Activated T-helper 1 cell treated with anti-CD3 and anti-CD28 coated beads, Interleukin-12 subunit alpha, Interleukin-12 subunit beta, Interleukin-2, Interleukin-4 antibody, amounts not matched to agents 30 ng/mL and 10 ng/mL and 1 ng/mL, durations not matched to agents 14 hours and 24 hours and 36 hours (primary cell): ENCODE data around the gene POC1A. TPM values are rescaled to one million over a fixed set of nuclear protein-coding genes. Genes with fewer than 3 reads are reported as not detected.
"Not testable (repeated sequence)": the region's sequence is repeated elsewhere in the genome, so short reads cannot be mapped to it uniquely, and the experiment has no call there.

Source experiments
- DNase-seq: peaks from one replicate; pipeline ENCODE4 v3.0.0; 2021; ENCODE audit warnings: low spot score
- H3K27ac Mint-ChIP-seq: one replicate; pipeline ENCODE4 v1.8.0; 2021; ENCODE audit warnings: mild to moderate bottlenecking, mixed read lengths
- H3K27me3 Mint-ChIP-seq: one replicate; pipeline ENCODE4 v1.8.0; 2022; ENCODE audit warnings: mild to moderate bottlenecking, moderate library complexity, mixed read lengths; ENCODE audit not compliant: insufficient read depth
- H3K36me3 Mint-ChIP-seq: one replicate; pipeline ENCODE4 v1.8.0; 2021; ENCODE audit warnings: low read depth, mixed read lengths
- H3K4me1 Mint-ChIP-seq: one replicate; pipeline ENCODE4 v1.8.0; 2021; ENCODE audit warnings: low read depth, mixed read lengths
- H3K4me3 Mint-ChIP-seq: one replicate; pipeline ENCODE4 v1.8.0; 2021; ENCODE audit warnings: mild to moderate bottlenecking, moderate library complexity, mixed read lengths
- H3K9me3 Mint-ChIP-seq: one replicate; pipeline ENCODE4 v1.8.0; 2021; ENCODE audit warnings: mixed read lengths
- intact Hi-C: fragments of 100-400 bp; cut with micrococcal nuclease; formaldehyde crosslinking; loops from one replicate; pipeline ENCODE4 v1.15.1; 2024
- total RNA-seq: library from RNA; stranded (reverse); gene quantifications from 2 replicates; pipeline ENCODE4 v1.2.3, GENCODE V29; 2022

The POC1A gene
- total RNA-seq, 1 donor from 2014 or later = 20.3 TPM

DNA sequence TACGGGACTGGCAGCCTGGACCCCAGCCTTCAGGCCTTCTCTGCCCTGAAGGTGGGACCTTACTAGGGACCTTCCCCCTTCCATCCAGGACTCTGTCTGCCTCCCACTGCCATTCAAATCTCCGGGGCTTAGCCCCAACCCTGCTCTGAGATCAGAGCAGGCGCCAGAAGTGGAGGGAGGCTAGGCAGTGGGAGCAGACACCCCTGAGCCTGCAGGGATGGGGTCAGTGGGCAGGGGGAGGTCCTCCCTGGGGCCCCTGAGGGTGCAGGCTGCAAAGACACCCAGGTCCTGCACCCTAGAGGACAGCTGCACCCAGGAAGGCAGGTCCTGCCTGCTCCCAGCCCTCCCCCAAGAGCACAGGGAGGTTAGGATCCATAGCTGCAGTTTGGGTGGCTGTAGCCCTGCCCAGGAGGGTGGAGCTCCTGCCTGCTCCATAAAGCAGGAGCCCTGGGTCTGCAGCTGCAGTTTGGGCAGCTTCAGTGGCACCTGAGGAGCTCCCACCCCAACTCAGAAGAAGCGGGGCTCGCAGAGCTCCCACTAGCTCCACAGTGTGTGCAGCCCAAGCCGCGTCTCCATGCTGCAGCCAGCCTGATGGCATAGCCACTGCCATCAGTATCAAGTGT lies 8.1 kb upstream of the POC1A start:
- H3K4me3 Mint-ChIP-seq = no peak overlapping the region
- no peaks in the 10 kb centered on the region for H3K36me3 Mint-ChIP-seq
- H3K27ac Mint-ChIP-seq = no peak overlapping the region
- H3K4me1 Mint-ChIP-seq = peaks cover 4% of the 10 kb centered on the region
- no peaks in the 10 kb centered on the region for H3K9me3 Mint-ChIP-seq
- peaks cover 16% of the 10 kb centered on the region for H3K27me3 Mint-ChIP-seq
- intact Hi-C loops = no loop called here
- DNase-seq = no peak

DNA sequence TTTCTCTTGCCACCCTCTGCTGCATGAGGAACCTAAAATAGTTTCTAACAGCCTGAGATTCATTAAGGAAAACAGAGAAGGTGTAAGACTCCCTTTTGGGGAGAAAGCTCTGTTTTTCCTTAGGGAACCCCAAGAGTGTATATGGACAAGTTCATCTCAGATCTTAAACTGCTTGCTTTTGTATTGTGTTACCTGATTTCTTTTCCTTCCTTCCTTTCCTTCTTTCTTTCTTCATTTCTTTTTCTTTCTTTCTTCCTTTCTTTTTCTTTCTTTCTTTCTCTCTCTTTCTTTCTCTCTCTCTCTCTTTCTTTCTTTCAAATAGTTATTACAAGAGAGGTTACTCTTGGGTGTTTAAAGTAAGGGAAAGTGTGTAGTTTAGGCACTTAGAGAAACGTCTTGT lies 5.3 kb upstream of the POC1A start:
- no peak overlapping the region for H3K27ac Mint-ChIP-seq

DNA sequence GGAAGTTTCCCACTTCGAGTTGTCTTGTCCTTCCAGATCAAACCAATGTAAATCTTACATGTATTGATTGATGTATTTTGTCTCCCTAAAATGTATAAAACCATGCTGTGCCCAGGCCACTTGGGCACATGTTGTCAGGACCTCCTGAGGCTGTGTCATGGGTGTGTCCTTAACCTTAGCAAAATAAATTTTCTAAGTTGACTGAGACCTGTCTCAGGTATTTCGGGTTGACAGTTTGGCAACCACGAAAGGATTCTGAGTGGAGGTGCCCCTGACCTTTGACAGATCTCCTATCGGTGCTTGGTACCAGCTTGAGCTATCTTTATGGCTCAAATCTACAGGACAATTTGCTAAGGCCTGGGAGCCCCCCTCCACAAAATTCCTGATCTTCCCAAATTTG lies 1.7 kb upstream of the POC1A start:
- H3K27ac Mint-ChIP-seq = peak overlapping the region; percentile 47
- no peak for DNase-seq
- intact Hi-C loops = loop anchor here (2.0 kb wide), 3 partner anchors 123 to 299 kb away; partner anchors contain the start of genes NISCH, RPL29, TNNC1 and WDR82
- H3K27me3 Mint-ChIP-seq = peaks cover 9% of the 10 kb centered on the region
- no peaks in the 10 kb centered on the region for H3K9me3 Mint-ChIP-seq
- H3K4me3 Mint-ChIP-seq = peak overlapping the region; percentile 40
- H3K4me1 Mint-ChIP-seq = peaks cover 29% of the 10 kb centered on the region
- no peaks in the 10 kb centered on the region for H3K36me3 Mint-ChIP-seq

More for the DNA sequence above, 5.3 kb upstream of the POC1A start:
- no peak for DNase-seq
- no peaks in the 10 kb centered on the region for H3K36me3 Mint-ChIP-seq
- H3K4me1 Mint-ChIP-seq = peaks cover 16% of the 10 kb centered on the region
- no peaks in the 10 kb centered on the region for H3K9me3 Mint-ChIP-seq
- H3K4me3 Mint-ChIP-seq = no peak overlapping the region
- peaks cover 9% of the 10 kb centered on the region for H3K27me3 Mint-ChIP-seq
- intact Hi-C loops = no loop called here

DNA sequence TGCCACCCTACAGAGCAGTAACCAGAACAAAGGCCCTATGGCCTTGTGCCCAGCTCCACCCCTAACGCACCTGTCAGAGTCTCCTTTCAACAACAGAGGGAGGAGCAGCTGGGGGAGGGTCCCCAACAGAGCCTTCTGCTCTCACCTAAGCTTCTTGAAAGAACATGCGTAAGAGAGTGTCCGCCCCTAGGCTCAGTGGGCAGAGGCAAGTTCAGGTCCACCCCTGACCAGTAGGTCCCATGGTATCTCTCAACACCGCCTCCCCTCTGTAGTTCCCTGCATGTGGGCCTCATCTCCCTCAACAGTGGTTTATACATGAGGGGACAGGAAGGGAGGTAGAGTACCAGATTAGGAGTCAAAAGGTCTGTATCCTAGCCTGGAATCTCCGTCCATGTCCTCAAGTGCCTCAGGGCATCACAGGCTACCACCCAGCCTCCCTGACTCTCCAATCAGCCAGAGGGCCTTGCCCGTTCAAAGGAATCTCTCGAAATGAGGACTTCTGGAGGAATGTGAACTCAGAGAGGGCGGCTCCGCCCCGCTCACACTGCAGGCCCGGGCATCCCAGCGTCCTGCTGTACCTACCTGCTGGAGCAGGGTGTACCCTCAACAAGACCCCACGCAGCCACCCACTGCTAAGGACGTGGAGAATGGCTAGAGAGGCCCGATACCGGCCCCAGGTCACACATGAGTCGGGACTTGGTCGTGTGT lies 680 bp downstream of the POC1A start:
- peak overlapping the region; percentile 95 for H3K27ac Mint-ChIP-seq
- peaks cover 25% of the 10 kb centered on the region for H3K4me1 Mint-ChIP-seq
- no peak for DNase-seq
- intact Hi-C loops = loop anchor here (1.0 to 2.0 kb wide), 9 partner anchors 9 to 654 kb away; partner anchors contain the start of genes ALAS1, NISCH, PARP3 and RPL29
- H3K27me3 Mint-ChIP-seq = no peaks in the 10 kb centered on the region
- H3K4me3 Mint-ChIP-seq = peak overlapping the region; percentile 91
- no peaks in the 10 kb centered on the region for H3K36me3 Mint-ChIP-seq
- H3K9me3 Mint-ChIP-seq = no peaks in the 10 kb centered on the region

DNA sequence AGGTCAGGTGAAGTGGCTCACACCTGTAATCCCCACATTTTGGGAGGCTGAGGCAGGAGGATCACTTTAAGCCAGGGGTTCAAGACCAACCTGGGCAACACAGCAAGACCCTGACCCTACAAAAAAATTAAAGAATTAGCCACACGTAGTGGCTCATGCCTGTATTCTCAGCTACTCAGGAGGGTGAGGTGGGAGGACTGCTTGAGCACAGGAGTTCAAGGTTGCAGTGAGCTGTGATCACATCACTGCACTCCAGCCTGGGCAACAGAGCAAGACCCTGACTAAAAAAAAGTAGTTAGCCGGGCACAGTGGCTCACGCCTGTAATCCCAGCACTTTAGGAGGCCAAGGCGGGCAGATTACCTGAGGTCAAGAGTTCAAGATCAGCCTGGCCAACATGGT lies 2.2 kb downstream of the POC1A start:
- H3K27ac Mint-ChIP-seq, H3K27me3 Mint-ChIP-seq, H3K9me3 Mint-ChIP-seq, intact Hi-C loops, H3K36me3 Mint-ChIP-seq, DNase-seq: not testable (repeated sequence)
- H3K4me3 Mint-ChIP-seq = peak overlapping the region; percentile 19
- H3K4me1 Mint-ChIP-seq = peaks cover 25% of the 10 kb centered on the region

DNA sequence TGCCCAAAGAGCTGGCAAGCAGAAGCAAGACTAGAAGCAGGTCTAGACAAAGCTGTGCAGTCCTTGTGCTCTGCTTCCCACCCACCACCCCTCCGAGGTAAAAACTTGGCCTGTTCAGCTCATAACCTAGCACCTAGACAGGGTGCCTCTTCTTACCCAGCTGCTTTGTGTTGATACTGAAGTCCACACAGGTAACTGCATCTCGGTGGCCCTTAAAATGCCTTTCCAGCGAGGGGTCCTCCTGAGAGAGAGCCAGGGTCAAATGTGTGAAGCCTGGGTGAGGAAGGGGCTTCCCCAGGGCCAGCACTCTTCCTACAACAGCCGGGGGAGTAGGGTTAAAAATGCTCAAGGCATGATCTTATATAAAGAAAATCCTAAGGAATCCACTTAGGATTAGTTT lies 3.4 kb downstream of the POC1A start:
- Mint-ChIP-seq H3K27me3 (no peaks in the 10 kb centered on the region), H3K9me3 (no peaks in the 10 kb centered on the region), H3K27ac (no peak overlapping the region), H3K4me3 (no peak overlapping the region), H3K36me3 (peaks cover 1% of the 10 kb centered on the region), H3K4me1 (peaks cover 25% of the 10 kb centered on the region)
- DNase-seq = no peak
- intact Hi-C loops = no loop called here

DNA sequence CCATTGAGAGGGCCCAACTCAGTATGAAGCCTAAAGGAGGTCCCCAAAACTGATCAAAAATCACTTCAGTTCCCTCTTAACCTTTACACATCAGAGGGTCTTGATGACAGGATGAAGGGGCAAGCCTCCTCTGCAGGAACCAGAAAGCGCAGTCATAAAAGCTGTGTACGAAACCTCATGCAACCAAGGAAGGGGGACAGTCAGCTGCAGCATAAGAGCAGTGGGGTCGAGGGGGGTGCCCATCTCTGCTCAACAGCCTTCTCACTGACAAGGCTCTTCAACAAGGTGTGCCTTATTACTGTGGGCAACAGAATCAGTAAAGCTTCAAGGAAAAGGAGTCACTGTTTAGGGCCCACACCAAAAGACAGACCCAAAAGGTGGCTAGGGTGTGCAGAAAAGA lies 3.9 kb downstream of the POC1A start:
- peaks cover 21% of the 10 kb centered on the region for H3K4me1 Mint-ChIP-seq
- peaks cover 6% of the 10 kb centered on the region for H3K36me3 Mint-ChIP-seq
- no peak overlapping the region for H3K4me3 Mint-ChIP-seq
- intact Hi-C loops = no loop called here
- H3K27me3 Mint-ChIP-seq = no peaks in the 10 kb centered on the region
- DNase-seq = no peak
- H3K9me3 Mint-ChIP-seq = no peaks in the 10 kb centered on the region
- H3K27ac Mint-ChIP-seq = no peak overlapping the region

DNA sequence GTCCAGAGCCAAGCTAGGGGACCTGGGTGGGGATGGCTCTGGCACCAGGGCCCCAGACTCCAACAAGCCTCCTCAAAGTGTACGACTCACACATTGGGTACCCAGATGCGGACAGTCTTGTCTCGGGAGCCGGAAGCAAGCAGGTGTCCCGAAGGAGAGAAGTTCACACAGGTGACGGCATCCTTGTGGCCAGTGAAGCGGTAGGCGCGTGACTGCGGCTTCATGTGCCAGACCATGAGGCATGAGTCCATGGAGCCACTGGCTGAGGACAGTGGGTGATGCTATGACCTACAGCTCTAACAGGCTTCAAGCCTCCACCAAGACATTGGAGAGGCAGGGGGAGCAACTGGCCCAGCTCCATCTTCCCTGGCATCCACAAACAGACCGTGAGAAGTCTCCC lies 4.5 kb downstream of the POC1A start:
- no peak for DNase-seq
- no peaks in the 10 kb centered on the region for H3K9me3 Mint-ChIP-seq
- H3K4me1 Mint-ChIP-seq = peaks cover 15% of the 10 kb centered on the region
- no peak overlapping the region for H3K4me3 Mint-ChIP-seq
- intact Hi-C loops = no loop called here
- peaks cover 10% of the 10 kb centered on the region for H3K36me3 Mint-ChIP-seq
- no peaks in the 10 kb centered on the region for H3K27me3 Mint-ChIP-seq
- no peak overlapping the region for H3K27ac Mint-ChIP-seq

DNA sequence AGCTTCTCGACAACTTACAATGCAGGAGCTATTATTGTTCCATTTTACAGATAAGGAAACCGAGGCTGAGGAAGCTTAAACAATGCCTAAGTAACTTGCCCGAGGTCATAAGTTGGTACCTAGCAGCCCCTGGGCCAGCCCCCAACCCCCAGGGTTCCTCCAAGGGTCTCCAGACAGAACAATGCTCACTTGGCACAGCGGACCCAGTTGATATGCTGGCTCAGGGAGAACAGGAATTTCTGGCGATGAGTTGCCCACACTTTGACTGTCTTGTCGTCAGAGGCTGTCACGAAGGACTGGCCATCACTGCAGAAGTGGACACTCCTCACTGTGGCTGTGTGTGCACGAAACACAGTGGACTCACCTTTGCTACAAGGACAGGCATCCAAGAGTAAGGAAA lies 5.2 kb downstream of the POC1A start:
- H3K9me3 Mint-ChIP-seq = no peaks in the 10 kb centered on the region
- peaks cover 20% of the 10 kb centered on the region for H3K4me1 Mint-ChIP-seq
- no peaks in the 10 kb centered on the region for H3K27me3 Mint-ChIP-seq
- no peak overlapping the region for H3K27ac Mint-ChIP-seq
- peaks cover 10% of the 10 kb centered on the region for H3K36me3 Mint-ChIP-seq
- intact Hi-C loops = no loop called here
- DNase-seq = no peak
- no peak overlapping the region for H3K4me3 Mint-ChIP-seq

DNA sequence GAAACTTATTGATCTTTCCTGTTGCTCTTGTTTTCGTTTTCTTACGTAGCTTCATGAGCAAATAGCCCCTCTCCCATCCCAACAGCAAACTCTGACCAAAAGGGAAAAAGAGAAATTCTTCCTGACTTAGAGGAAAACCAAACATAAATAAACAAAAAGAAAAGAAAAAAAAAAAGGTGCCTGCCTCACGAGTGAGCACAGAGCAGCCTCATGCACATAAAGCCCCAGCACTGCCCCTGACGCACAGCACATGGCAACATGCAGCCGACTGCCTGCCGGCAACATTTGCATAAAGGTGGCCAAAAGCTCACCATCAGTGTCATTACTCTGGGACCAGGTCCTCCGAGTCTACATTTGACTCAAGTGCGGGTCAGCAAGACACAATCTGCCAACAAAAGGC lies 6.4 kb downstream of the POC1A start:
- Mint-ChIP-seq H3K27me3 (no peaks in the 10 kb centered on the region), H3K9me3 (no peaks in the 10 kb centered on the region), H3K4me1 (peaks cover 17% of the 10 kb centered on the region), H3K27ac (no peak overlapping the region), H3K36me3 (peaks cover 10% of the 10 kb centered on the region), H3K4me3 (no peak overlapping the region)
- DNase-seq = no peak
- intact Hi-C loops = no loop called here

DNA sequence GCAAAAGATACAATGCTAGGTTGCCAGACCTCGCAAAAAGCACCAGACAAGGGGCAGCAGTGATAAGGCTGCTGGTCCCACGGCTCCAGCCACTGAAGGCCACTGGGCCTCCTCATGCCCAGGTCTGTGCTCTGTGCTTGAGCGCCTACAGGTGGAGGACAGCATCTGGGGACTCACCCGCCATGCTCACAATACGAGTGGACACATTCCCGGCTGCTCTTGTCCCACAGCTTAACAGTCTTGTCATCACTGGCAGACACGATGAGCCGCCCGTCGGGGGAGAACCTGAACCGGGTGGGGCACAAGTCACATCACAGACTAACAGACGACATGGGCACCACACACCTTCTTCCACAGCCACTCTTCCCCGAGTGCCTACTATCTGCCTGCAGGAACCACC lies 7.4 kb downstream of the POC1A start:
- no peak for DNase-seq
- H3K4me1 Mint-ChIP-seq = peaks cover 14% of the 10 kb centered on the region
- no peaks in the 10 kb centered on the region for H3K9me3 Mint-ChIP-seq
- H3K36me3 Mint-ChIP-seq = peaks cover 10% of the 10 kb centered on the region
- no peak overlapping the region for H3K27ac Mint-ChIP-seq
- intact Hi-C loops = no loop called here
- no peaks in the 10 kb centered on the region for H3K27me3 Mint-ChIP-seq
- H3K4me3 Mint-ChIP-seq = no peak overlapping the region

DNA sequence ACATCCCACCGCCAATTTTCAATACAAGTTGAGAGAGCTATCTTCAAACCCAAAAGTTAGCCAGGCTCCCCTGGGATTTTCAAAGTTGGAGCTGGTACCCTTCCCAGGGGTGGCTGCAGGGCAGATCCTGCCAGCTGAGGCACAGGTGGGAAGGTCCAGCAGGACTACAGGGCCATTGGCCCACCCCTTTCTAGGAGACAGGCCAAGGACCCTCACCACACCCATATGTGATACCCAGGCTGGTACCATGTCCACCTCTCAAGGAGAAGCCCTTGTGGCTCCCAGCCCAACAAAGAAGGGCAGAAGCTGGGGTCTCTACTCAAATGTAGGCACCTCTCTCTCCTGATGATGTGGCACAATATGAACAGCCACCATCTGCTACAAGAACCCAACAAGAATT lies 8.0 kb downstream of the POC1A start:
- intact Hi-C loops = no loop called here

DNA sequence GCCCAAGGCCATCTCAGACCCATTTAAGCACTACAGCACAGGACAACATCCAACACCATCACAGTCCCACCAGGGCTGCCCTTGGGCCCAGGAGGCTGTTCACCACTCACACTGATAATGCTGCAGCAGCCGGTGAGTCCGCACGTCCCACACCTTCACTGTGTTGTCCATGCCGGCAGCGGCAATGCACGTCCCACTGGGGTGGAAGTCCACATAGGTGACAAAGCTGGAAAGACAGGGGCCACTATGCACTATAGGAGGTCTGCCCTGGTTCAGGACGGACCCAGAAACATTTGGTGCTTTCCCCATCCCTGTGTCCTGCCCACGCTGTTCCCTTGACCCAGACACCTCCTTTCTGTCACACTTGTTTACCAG lies 8.5 kb downstream of the POC1A start:
- intact Hi-C loops = no loop called here
- Mint-ChIP-seq H3K36me3 (peaks cover 10% of the 10 kb centered on the region), H3K9me3 (no peaks in the 10 kb centered on the region), H3K27ac (no peak overlapping the region), H3K4me1 (peaks cover 14% of the 10 kb centered on the region), H3K27me3 (no peaks in the 10 kb centered on the region), H3K4me3 (no peak overlapping the region)
- no peak for DNase-seq

More for the DNA sequence above, 8.0 kb downstream of the POC1A start:
- no peak overlapping the region for H3K4me3 Mint-ChIP-seq
- DNase-seq = no peak
- H3K27me3 Mint-ChIP-seq = no peaks in the 10 kb centered on the region
- H3K36me3 Mint-ChIP-seq = peaks cover 10% of the 10 kb centered on the region
- H3K27ac Mint-ChIP-seq = no peak overlapping the region
- no peaks in the 10 kb centered on the region for H3K9me3 Mint-ChIP-seq
- H3K4me1 Mint-ChIP-seq = peaks cover 14% of the 10 kb centered on the region
